Measurements from ENCODE around the gene XYLT1. TPM values are rescaled to one million over a fixed set of nuclear protein-coding genes. Genes with fewer than 3 reads are reported as not detected.

The XYLT1 gene
- total and polyA plus RNA-seq, 2 of the 4 experiments (the other 2 are of a cell fraction) = 9.0 to 12.7 TPM

DNA sequence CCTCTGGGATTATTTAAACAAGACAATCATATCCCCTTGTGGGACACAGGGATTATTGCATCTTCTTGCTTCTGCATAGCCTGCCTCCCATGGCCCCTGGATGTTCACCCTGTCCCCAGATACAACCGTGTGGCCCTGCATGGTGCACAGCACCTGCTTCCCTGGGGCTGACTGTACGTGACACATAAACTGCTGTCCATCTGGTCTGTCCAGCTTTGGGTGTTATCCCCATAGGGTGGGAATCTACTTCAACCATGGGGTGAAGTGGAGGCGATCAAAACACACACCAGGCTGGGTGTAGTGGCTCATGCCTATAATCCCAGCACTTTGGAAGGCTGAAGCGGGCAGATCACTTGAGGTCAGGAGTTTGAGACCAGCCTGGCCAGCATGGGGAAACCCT lies 138.8 kb downstream of the XYLT1 start:
- Histone ChIP-seq H3K23ac (ENCODE audit: low read depth, low read length) (no peak overlapping the region), H4K20me1 (ENCODE audit: insufficient read depth, low read length) (peaks cover 7% of the 10 kb centered on the region; the same call in 1 of the 2 replicates), H3K27ac (ENCODE audit: insufficient read depth, low read length) (no peak overlapping the region), H3K9ac (ENCODE audit: low read depth, low read length) (no peak overlapping the region), H3K4me3 (ENCODE audit: insufficient read depth, low read depth, low read length) (no peak overlapping the region), H2BK20ac (ENCODE audit: low read depth, low read length) (no peak overlapping the region), H3K56ac (ENCODE audit: extremely low read depth, insufficient read depth, low read length) (no peak overlapping the region), H3K9me1 (ENCODE audit: insufficient read depth, low read length) (peaks cover 11% of the 10 kb centered on the region), H3K18ac (ENCODE audit: low read depth, low read length) (no peak overlapping the region), H3K36me3 (ENCODE audit: control insufficient read depth, insufficient read depth, low read length) (no peaks in the 10 kb centered on the region), H4K5ac (ENCODE audit: low read depth, low read length) (no peak overlapping the region), H4K91ac (ENCODE audit: insufficient read depth, low read depth, low read length) (no peak overlapping the region), H2AK5ac (ENCODE audit: low read depth, low read length) (no peak overlapping the region), H3K79me1 (ENCODE audit: low read depth in 1 of 2, low read length in 2 of 2) (peaks cover 22 to 38% of the 10 kb centered on the region in 2 experiments; a peak in 3 of 4 replicates), H2AFZ (replicated peaks; ENCODE audit: low read length, poor library complexity) (no peak overlapping the region), H3K9me3 (ENCODE audit: control insufficient read depth, insufficient read depth, low read length) (no peaks in the 10 kb centered on the region), H2BK15ac (ENCODE audit: low read depth, low read length) (no peak overlapping the region), H3K4me1 (ENCODE audit: control insufficient read depth, insufficient read depth, low read length) (peaks cover 4% of the 10 kb centered on the region), H3K4ac (ENCODE audit: low read depth, low read length) (no peak overlapping the region), H2AK9ac (replicated peaks; ENCODE audit: low read depth, low read length, poor library complexity) (no peak overlapping the region), H3K4me2 (ENCODE audit: low read depth, low read length) (no peak overlapping the region), H2BK5ac (ENCODE audit: low read depth, low read length, poor library complexity, severe bottlenecking) (no peak overlapping the region), H4K8ac (ENCODE audit: low read depth in 2 of 2, low read length in 2 of 2) (no peak overlapping the region), H2BK120ac (ENCODE audit: low read depth, low read length) (no peak overlapping the region), H3K14ac (replicated peaks; ENCODE audit: low read depth, low read length) (no peak overlapping the region), H3K27me3 (ENCODE audit: control insufficient read depth, insufficient read depth, low read length) (no peaks in the 10 kb centered on the region)
- POLR2A ChIA-PET (ENCODE audit: unreplicated experiment) = no interaction called here
- TF ChIP-seq RFX5 (IDR thresholded peaks at IDR 0.05; ENCODE audit: low read depth, low read length) (no peak), MXI1 (IDR thresholded peaks at IDR 0.05; ENCODE audit: borderline replicate concordance, low read depth, low read length) (no peak), NFE2L2 (IDR thresholded peaks at IDR 0.05; ENCODE audit: low read depth, low read length) (no peak), ELK1 (IDR thresholded peaks at IDR 0.05; ENCODE audit: borderline replicate concordance, low read depth, low read length) (no peak), MAZ (IDR thresholded peaks at IDR 0.05; ENCODE audit: borderline replicate concordance, low read depth, low read length) (no peak), POLR2A (IDR thresholded peaks at IDR 0.05; ENCODE audit: low read depth, low read length) (no peak), CHD1 (IDR thresholded peaks at IDR 0.05; ENCODE audit: low read depth, low read length) (no peak), SMC3 (IDR thresholded peaks at IDR 0.05; ENCODE audit: low read depth, low read length) (no peak), FOS (IDR thresholded peaks at IDR 0.05; ENCODE audit: low read depth, low read length) (no peak)
- TF ChIP-seq, protein P1, sequence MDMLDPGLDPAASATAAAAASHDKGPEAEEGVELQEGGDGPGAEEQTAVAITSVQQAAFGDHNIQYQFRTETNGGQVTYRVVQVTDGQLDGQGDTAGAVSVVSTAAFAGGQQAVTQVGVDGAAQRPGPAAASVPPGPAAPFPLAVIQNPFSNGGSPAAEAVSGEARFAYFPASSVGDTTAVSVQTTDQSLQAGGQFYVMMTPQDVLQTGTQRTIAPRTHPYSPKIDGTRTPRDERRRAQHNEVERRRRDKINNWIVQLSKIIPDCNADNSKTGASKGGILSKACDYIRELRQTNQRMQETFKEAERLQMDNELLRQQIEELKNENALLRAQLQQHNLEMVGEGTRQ (IDR thresholded peaks at IDR 0.05; ENCODE audit: low read depth, low read length) = no peak
- TF ChIP-seq, protein P2, sequence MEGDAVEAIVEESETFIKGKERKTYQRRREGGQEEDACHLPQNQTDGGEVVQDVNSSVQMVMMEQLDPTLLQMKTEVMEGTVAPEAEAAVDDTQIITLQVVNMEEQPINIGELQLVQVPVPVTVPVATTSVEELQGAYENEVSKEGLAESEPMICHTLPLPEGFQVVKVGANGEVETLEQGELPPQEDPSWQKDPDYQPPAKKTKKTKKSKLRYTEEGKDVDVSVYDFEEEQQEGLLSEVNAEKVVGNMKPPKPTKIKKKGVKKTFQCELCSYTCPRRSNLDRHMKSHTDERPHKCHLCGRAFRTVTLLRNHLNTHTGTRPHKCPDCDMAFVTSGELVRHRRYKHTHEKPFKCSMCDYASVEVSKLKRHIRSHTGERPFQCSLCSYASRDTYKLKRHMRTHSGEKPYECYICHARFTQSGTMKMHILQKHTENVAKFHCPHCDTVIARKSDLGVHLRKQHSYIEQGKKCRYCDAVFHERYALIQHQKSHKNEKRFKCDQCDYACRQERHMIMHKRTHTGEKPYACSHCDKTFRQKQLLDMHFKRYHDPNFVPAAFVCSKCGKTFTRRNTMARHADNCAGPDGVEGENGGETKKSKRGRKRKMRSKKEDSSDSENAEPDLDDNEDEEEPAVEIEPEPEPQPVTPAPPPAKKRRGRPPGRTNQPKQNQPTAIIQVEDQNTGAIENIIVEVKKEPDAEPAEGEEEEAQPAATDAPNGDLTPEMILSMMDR (conservative IDR thresholded peaks at IDR 0.05; ENCODE audit: low read depth, low read length) = no peak
- no peak for DNase-seq
- WGBS, 2 experiments (ENCODE audit: extremely low coverage in 2 of 2, insufficient read length in 1 of 2) = no CpG with 5 or more reads among the region's 4 CpGs
- no peak for ATAC-seq (ENCODE audit: low read depth)
- in situ Hi-C loops (cut with MboI; ENCODE audit: low sequenced_read_pairs) (no loop called here), intact Hi-C loops (cut with micrococcal nuclease) (no loop called here), dilution Hi-C loops (cut with HindIII; ENCODE audit: low sequenced_read_pairs, unreplicated experiment) (no loop called here)
- no TSS peak for BruUV-seq (replicated peaks)
- CTCF ChIA-PET = interaction anchor here (1.2 kb wide), 1 partner anchor 135 kb away, joined by 3 read pairs; no protein-coding TSS in a partner anchor
